Upper lobe of left lung (tissue), 6 donors: Measurements from ENCODE around the gene LMO7. TPM values are rescaled to one million over a fixed set of nuclear protein-coding genes. Genes with fewer than 3 reads are reported as not detected.

Experiments used
- ATAC-seq, 2 donors: fragments of 200-7000 bp; cut with Tn5 transposase; one replicate each; pipeline ENCODE4 v1.9.1; 2022; ENCODE audit warnings: mild to moderate bottlenecking in 2 of 2, moderate library complexity in 2 of 2; ENCODE audit not compliant: low FRiP score in 2 of 2
- DNase-seq, 2 donors: peaks; one replicate each; pipeline ENCODE4 v3.0.0-alpha.2; 2019 to 2020
- H3K27ac ChIP-seq, 4 donors: fragments of 200-600 bp; sonication (generic); one replicate each; pipeline ENCODE4 v1.5.1; 2016 to 2019
- H3K27me3 ChIP-seq, 4 donors: fragments of 200-600 bp; sonication (generic); one replicate each; pipeline ENCODE4 v1.5.1; 2017 to 2019
- H3K36me3 ChIP-seq, 4 donors: fragments of 200-600 bp; sonication (generic); one replicate each; pipeline ENCODE4 v1.5.1; 2016 to 2019
- H3K4me1 ChIP-seq, 4 donors: fragments of 200-600 bp; sonication (generic); one replicate each; pipeline ENCODE4 v1.5.1; 2018 to 2019
- H3K4me3 ChIP-seq, 4 donors: fragments of 200-600 bp; sonication (generic); one replicate each; pipeline ENCODE4 v1.5.1; 2017 to 2019; ENCODE audit warnings: mild to moderate bottlenecking in 2 of 4, moderate library complexity in 1 of 4
- H3K9me3 ChIP-seq, 4 donors: fragments of 200-600 bp; sonication (generic); one replicate each; pipeline ENCODE4 v1.5.1; 2018 to 2019
- EP300 ChIP-seq, 4 donors: sonication (generic); formaldehyde crosslinking; IDR thresholded peaks; one replicate each; pipeline ENCODE4 v1.5.1; 2017; ENCODE audit warnings: antibody characterized with exemption in 4 of 4, control low read depth in 2 of 4
- POLR2A ChIP-seq, 4 donors: fragments of 450-650 bp; IDR thresholded peaks; one replicate each; pipeline ENCODE4 v1.5.1; 2016 to 2017; ENCODE audit warnings: antibody characterized with exemption in 4 of 4, mild to moderate bottlenecking in 2 of 4
- POLR2AphosphoS5 ChIP-seq, 2 donors: sonication (generic); formaldehyde crosslinking; IDR thresholded peaks; one replicate each; pipeline ENCODE4 v1.5.1; 2017; ENCODE audit warnings: antibody characterized with exemption in 2 of 2
- WGBS, 2 donors: methylation state at CpG; one replicate each; pipeline ENCODE4 v1.1.5; 2017 to 2018; 5-methylcytosine and 5-hydroxymethylcytosine counted together
- total RNA-seq, 6 donors: library from RNA; depleted of rRNA in 4 of 6; stranded (reverse); fragments of >200 nt in 4 of 6; gene quantifications; one replicate each; pipeline versions ENCODE4 v1.1.0 to v1.2.1, GENCODE V29; 2016 to 2021
- TF ChIP-seq, protein P1 (sequence below), 6 experiments: fragments of 450-650 bp in 4 of 6; fragments of 200-600 bp in 2 of 6; sonication (generic) in 2 of 6; IDR thresholded peaks; one replicate each; pipeline ENCODE4 v1.5.1; 2016 to 2019; ENCODE audit warnings: antibody characterized with exemption in 6 of 6
- donor health status: DM: no; HTN: no; CAD: no; lungs with moderate emphysema.
- donor health status: DM: no; HTN: yes; CAD: no; lungs with severe emphysema.

Gene LMO7
- total RNA-seq, 6 donors from 2014 or later: 327 to 1,155 (median 811) TPM

DNA sequence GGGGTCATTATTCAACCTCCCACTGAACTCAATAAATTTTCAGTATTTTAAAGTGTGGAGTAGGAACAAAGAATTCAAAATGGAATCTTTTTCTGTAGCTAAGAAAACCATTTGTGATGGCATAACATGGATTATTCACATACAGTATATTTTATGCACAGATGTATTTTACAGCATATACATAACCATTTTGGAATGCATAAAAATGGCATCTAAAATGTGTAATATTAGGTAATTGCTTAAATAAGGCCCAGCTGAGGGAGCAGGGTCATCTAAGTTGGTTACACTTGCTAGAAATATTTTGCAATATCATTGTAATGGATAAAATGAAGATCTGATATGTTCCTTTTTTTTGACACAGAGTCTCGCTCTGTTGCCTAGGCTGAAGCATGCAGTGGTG, 146.9 kb downstream of the LMO7 start:
- H3K27ac ChIP-seq: no peak overlapping the region
- peaks cover 4 to 31% (median 14%) of the 10 kb centered on the region in 4 donors for H3K4me1 ChIP-seq
- no peak overlapping the region for H3K4me3 ChIP-seq
- H3K36me3 ChIP-seq: no peaks in the 10 kb centered on the region
- H3K9me3 ChIP-seq: peaks cover 0 to 4% (median 0%) of the 10 kb centered on the region in 4 donors
- no peak for ATAC-seq
- DNase-seq: no peak
- 0 to 53% methylated on average over 1 of the region's 1 CpG for WGBS, 2 donors
- TF ChIP-seq, protein P1, sequence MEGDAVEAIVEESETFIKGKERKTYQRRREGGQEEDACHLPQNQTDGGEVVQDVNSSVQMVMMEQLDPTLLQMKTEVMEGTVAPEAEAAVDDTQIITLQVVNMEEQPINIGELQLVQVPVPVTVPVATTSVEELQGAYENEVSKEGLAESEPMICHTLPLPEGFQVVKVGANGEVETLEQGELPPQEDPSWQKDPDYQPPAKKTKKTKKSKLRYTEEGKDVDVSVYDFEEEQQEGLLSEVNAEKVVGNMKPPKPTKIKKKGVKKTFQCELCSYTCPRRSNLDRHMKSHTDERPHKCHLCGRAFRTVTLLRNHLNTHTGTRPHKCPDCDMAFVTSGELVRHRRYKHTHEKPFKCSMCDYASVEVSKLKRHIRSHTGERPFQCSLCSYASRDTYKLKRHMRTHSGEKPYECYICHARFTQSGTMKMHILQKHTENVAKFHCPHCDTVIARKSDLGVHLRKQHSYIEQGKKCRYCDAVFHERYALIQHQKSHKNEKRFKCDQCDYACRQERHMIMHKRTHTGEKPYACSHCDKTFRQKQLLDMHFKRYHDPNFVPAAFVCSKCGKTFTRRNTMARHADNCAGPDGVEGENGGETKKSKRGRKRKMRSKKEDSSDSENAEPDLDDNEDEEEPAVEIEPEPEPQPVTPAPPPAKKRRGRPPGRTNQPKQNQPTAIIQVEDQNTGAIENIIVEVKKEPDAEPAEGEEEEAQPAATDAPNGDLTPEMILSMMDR (IDR thresholded peaks at IDR 0.05): no peak
- TF ChIP-seq POLR2AphosphoS5 (IDR thresholded peaks at IDR 0.05) (no peak), POLR2A (IDR thresholded peaks at IDR 0.05) (no peak), EP300 (IDR thresholded peaks at IDR 0.05) (no peak)
- no peaks in the 10 kb centered on the region for H3K27me3 ChIP-seq

DNA sequence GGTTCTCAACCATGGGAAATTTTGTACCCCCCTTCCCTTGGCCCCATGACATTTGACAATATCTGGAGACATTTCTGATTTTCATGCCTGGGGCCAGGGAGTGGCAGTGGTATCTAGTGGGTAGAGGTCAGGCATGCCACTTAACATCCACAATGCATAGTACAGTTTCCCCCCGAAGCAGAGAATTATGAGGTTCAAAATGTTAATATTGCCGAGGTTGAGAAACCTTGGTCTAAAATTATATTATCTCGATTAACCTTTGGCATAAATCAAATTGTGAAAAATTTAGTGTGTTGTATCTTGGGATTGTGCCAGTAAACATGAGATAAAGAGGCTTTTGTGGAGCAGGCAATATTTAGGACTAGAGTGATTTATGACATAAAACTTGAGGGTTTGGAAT, 147.9 kb downstream of the LMO7 start:
- ATAC-seq: no peak
- TF ChIP-seq POLR2A (IDR thresholded peaks at IDR 0.05) (no peak), POLR2AphosphoS5 (IDR thresholded peaks at IDR 0.05) (no peak), EP300 (IDR thresholded peaks at IDR 0.05) (no peak)
- TF ChIP-seq, protein P1 (IDR thresholded peaks at IDR 0.05): no peak
- WGBS, 2 donors: 39 to 52% methylated on average over 3 of the region's 3 CpGs
- Histone ChIP-seq H3K9me3 (peaks cover 0 to 4% (median 0%) of the 10 kb centered on the region in 4 donors), H3K4me3 (no peak overlapping the region), H3K27me3 (no peaks in the 10 kb centered on the region), H3K4me1 (peaks cover 14 to 40% (median 22%) of the 10 kb centered on the region in 4 donors), H3K36me3 (no peaks in the 10 kb centered on the region), H3K27ac (peak overlapping the region in 1 of 4 donors; percentile 11)
- DNase-seq: no peak

DNA sequence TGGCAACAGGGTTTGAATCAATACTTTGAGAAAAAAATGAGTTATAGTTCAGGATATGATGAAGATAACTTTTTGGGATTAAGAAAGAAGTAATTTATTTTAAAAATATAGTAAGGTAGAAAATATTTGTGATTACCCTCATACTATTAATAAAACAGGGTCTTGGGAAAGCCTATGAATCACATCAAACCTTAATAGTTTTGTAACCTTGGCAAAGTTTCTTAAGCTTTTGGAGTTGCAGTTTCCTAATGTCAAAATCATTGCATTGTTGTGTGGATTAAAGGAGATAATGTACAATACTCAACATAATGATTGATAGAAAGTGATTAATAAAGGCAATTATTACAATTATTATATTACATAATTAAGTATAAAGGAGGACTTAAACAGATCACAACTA, 149.0 kb downstream of the LMO7 start:
- no peak for ATAC-seq
- peaks cover 21 to 49% (median 32%) of the 10 kb centered on the region in 4 donors for H3K4me1 ChIP-seq
- no peaks in the 10 kb centered on the region for H3K36me3 ChIP-seq
- no peak for DNase-seq
- H3K27ac ChIP-seq: no peak overlapping the region
- no peaks in the 10 kb centered on the region for H3K27me3 ChIP-seq
- no peak for TF ChIP-seq EP300 (IDR thresholded peaks at IDR 0.05)
- no peak for TF ChIP-seq POLR2A (IDR thresholded peaks at IDR 0.05)
- no peak for TF ChIP-seq POLR2AphosphoS5 (IDR thresholded peaks at IDR 0.05)
- TF ChIP-seq, protein P1 (IDR thresholded peaks at IDR 0.05): no peak
- no peaks in the 10 kb centered on the region for H3K9me3 ChIP-seq
- H3K4me3 ChIP-seq: no peak overlapping the region

DNA sequence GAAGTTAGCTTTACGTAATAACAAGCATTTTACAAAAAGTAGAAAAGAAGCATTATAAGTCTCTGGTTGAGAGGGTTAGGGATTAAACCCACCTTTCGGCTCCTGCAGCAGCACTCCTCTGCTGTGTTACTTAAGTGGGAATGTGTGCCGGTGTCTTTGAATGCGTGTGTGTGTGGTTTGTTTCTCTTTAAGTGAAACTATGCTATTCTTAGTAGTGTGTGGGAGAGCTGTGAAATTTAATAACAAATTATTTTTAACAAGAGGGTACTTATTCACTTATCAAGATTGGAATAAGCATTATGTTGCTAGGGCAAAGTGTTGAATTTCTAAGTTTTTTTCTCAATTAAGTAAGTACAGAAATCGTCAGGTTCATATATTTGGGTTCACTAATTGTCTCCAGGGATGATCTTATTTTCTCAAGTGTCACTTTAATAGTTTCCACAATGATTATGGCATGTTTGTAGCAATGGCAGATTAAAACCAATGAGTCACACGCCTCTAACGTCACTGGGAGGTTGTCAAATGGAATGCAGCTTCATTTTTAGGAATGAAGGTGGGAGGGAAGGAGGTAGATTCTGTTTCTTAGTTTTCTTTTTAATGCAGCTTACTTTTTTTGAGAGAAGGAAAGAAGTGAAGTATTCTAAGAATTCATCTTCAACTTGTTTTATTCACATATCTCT, 151.3 kb downstream of the LMO7 start:
- TF ChIP-seq EP300 (IDR thresholded peaks at IDR 0.05) (no peak), POLR2AphosphoS5 (IDR thresholded peaks at IDR 0.05) (no peak), POLR2A (IDR thresholded peaks at IDR 0.05) (no peak)
- TF ChIP-seq, protein P1 (IDR thresholded peaks at IDR 0.05): no peak
- no peak overlapping the region for H3K4me3 ChIP-seq
- H3K27ac ChIP-seq: peak overlapping the region in 3 of 4 donors; percentile 31 to 75 (median 34)
- WGBS, 2 donors: 66 to 71% methylated on average over 7 of the region's 7 CpGs
- H3K9me3 ChIP-seq: no peaks in the 10 kb centered on the region
- no peaks in the 10 kb centered on the region for H3K27me3 ChIP-seq
- DNase-seq (no peak), ATAC-seq (no peak)
- no peaks in the 10 kb centered on the region for H3K36me3 ChIP-seq
- peaks cover 21 to 60% (median 38%) of the 10 kb centered on the region in 4 donors for H3K4me1 ChIP-seq
